B cell (primary cell): ENCODE measurements around the gene AFF2. TPM values are rescaled to one million over a fixed set of nuclear protein-coding genes. Genes with fewer than 3 reads are reported as not detected.

ENCODE experiments used
- ATAC-seq: fragments of 200-7000 bp; cut with Tn5 transposase; one replicate; pipeline ENCODE4 v1.10.0; 2021; ENCODE audit warnings: low read depth, mild to moderate bottlenecking, moderate number of reproducible peaks, moderate library complexity
- CTCF ChIA-PET: fragments of 350-600 bp; sonication (Branson Sonifier 250); formaldehyde crosslinking; loops from one replicate; lab custom pipeline; 2021; ENCODE audit warnings: antibody characterized with exemption, inconsistent platforms; lab: Charles Lee
- POLR2A ChIA-PET: fragments of 350-600 bp; sonication (Branson Sonifier 250); formaldehyde crosslinking; loops from one replicate; lab custom pipeline; 2021; ENCODE audit warnings: antibody characterized with exemption; lab: Charles Lee
- DNase-seq: peaks from one replicate; pipeline ENCODE4 v3.0.0; 2013
- H2AFZ ChIP-seq: 2 replicates; pipeline ENCODE4 v1.6.1; 2012; ENCODE audit warnings: mild to moderate bottlenecking, low read depth, low read length; ENCODE audit not compliant: insufficient read depth, poor library complexity, severe bottlenecking
- H3K27ac ChIP-seq, 2 donors: 1 replicate in 1 of 2; 2 replicates in 1 of 2; pipeline ENCODE4 v1.5.1; 2012 to 2013; ENCODE audit warnings: low read length in 2 of 2, mild to moderate bottlenecking in 2 of 2, moderate library complexity in 1 of 2
- H3K27me3 ChIP-seq, 4 experiments: fragments of 200-600 bp in 1 of 4; sonication (generic) in 1 of 4; replicated peaks in 1 of 4; 1 replicate in 2 of 4; 2 replicates in 2 of 4; pipeline versions ENCODE4 v1.6.1 to v1.7.0; 2013 to 2016; ENCODE audit warnings: low read length in 3 of 4, mild to moderate bottlenecking in 2 of 4, mixed read lengths in 1 of 4, moderate library complexity in 1 of 4; ENCODE audit not compliant: insufficient read depth in 4 of 4, control insufficient read depth in 3 of 4; ENCODE audit errors: control extremely low read depth in 1 of 4
- H3K36me3 ChIP-seq, 2 experiments: replicated peaks in 1 of 2; 1 replicate in 1 of 2; 2 replicates in 1 of 2; pipeline versions ENCODE4 v1.6.1 to v1.7.1; 2013; ENCODE audit warnings: low read length in 1 of 2; ENCODE audit not compliant: insufficient read depth in 2 of 2, control insufficient read depth in 1 of 2; ENCODE audit errors: control extremely low read depth in 1 of 2, extremely low read depth in 1 of 2
- H3K4me1 ChIP-seq, 2 donors: fragments of 200-600 bp in 1 of 2; sonication (generic) in 1 of 2; 1 replicate in 1 of 2; 2 replicates in 1 of 2; pipeline versions ENCODE4 v1.5.1 to v1.6.1; 2013 to 2017; ENCODE audit warnings: low read length in 2 of 2; ENCODE audit not compliant: control insufficient read depth in 2 of 2, insufficient read depth in 2 of 2
- H3K4me2 ChIP-seq: replicated peaks from 2 replicates; pipeline ENCODE3; 2012; ENCODE audit warnings: mild to moderate bottlenecking, low read depth, low read length; ENCODE audit not compliant: poor library complexity, severe bottlenecking
- H3K4me3 ChIP-seq, 5 experiments: fragments of 200-600 bp in 1 of 5; sonication (generic) in 1 of 5; 1 replicate in 3 of 5; 2 replicates in 2 of 5; pipeline versions ENCODE4 v1.5.1 to v1.7.0; 2011 to 2016; ENCODE audit warnings: low read length in 4 of 5, mild to moderate bottlenecking in 4 of 5, low read depth in 2 of 5, control low read depth in 1 of 5, moderate library complexity in 1 of 5; ENCODE audit not compliant: insufficient read depth in 1 of 5; ENCODE audit errors: control extremely low read depth in 1 of 5, extremely low read depth in 1 of 5
- H3K79me2 ChIP-seq: fragments of 200-600 bp; sonication (generic); one replicate; pipeline ENCODE4 v1.6.0; 2016; ENCODE audit warnings: low read length; ENCODE audit not compliant: control insufficient read depth, insufficient read depth
- H3K9ac ChIP-seq: fragments of 200-600 bp; sonication (generic); 2 replicates; pipeline ENCODE4 v1.6.1; 2017; ENCODE audit warnings: mild to moderate bottlenecking, low read length, moderate library complexity
- H3K9me3 ChIP-seq, 3 donors: one replicate each; pipeline versions ENCODE4 v1.6.1 to v1.7.1; 2013; ENCODE audit warnings: low read length in 2 of 3; ENCODE audit not compliant: control insufficient read depth in 2 of 3, insufficient read depth in 1 of 3; ENCODE audit errors: control extremely low read depth in 1 of 3
- H4K20me1 ChIP-seq: 2 replicates; pipeline ENCODE4 v1.6.0; 2012; ENCODE audit warnings: mild to moderate bottlenecking, low read length; ENCODE audit not compliant: insufficient read depth, control insufficient read depth, poor library complexity, severe bottlenecking
- H3K27ac Mint-ChIP-seq: one replicate; pipeline ENCODE4 v1.8.0; 2021; ENCODE audit warnings: mixed read lengths
- H3K27me3 Mint-ChIP-seq: one replicate; pipeline ENCODE4 v1.8.0; 2021; ENCODE audit warnings: mixed read lengths
- H3K4me1 Mint-ChIP-seq: one replicate; pipeline ENCODE4 v1.8.0; 2021; ENCODE audit warnings: mixed read lengths
- H3K4me3 Mint-ChIP-seq: one replicate; pipeline ENCODE4 v1.8.0; 2021; ENCODE audit warnings: mixed read lengths
- H3K9me3 Mint-ChIP-seq: one replicate; pipeline ENCODE4 v1.8.0; 2022; ENCODE audit warnings: mixed read lengths; ENCODE audit not compliant: insufficient read depth
- CTCF ChIP-seq: fragments of 200-600 bp; IDR thresholded peaks from one replicate; pipeline ENCODE4 v1.8.0; 2022; ENCODE audit warnings: antibody characterized with exemption, mild to moderate bottlenecking
- EZH2 ChIP-seq: IDR thresholded peaks from 2 replicates; pipeline ENCODE4 v1.6.1; 2012; ENCODE audit warnings: borderline replicate concordance, low read depth, mild to moderate bottlenecking, moderate library complexity, low read length; ENCODE audit not compliant: insufficient read depth, poor library complexity, severe bottlenecking
- WGBS: methylation state at CpG from one replicate; pipeline ENCODE4 v1.1.5; 2013; ENCODE audit warnings: missing lambda C conversion rate; ENCODE audit not compliant: insufficient coverage; 5-methylcytosine and 5-hydroxymethylcytosine counted together
- intact Hi-C: fragments of 100-400 bp; cut with micrococcal nuclease; formaldehyde crosslinking; loops from one replicate; pipeline ENCODE4 v1.10.0; 2022
- polyA plus RNA-seq: library from polyadenylated mRNA; depleted of rRNA; stranded (reverse); fragments of >200 nt; gene quantifications from 2 replicates; pipeline ENCODE4 v1.2.3, GENCODE V29; 2012
- total RNA-seq, 2 donors: library from RNA; stranded (reverse); fragments of 120-200 nt in 1 of 2; gene quantifications; 1 replicate in 1 of 2; 2 replicates in 1 of 2; pipeline versions ENCODE4 v1.2.3 to v1.2.4, GENCODE V29; 2013 to 2022

The AFF2 gene
- total and polyA plus RNA-seq, 2 donors (not counting 1 experiment from before 2014, with no cell fraction given), result 0.06 to 12.0 TPM

DNA sequence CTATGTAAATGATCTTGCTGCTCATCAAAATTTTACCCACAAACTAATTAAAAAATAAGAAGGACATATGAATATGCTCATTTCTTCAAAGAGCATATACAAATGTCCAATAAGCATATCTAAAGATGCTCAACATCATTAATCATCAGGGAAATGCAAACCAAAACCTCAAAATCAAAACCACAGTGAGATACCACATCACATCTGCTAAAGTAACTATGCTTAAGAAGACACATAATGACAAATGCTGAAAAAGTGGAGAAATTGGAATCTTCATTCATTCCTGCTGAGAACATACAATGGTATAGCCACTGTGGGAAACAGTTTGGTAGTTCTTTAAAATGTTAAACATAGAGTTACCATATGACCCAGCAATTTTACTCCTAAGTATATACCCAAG, 81.9 kb downstream of the AFF2 start:
- no peak overlapping the region for H3K27ac Mint-ChIP-seq
- peaks cover 3% of the 10 kb centered on the region for H3K4me1 Mint-ChIP-seq
- H3K4me1 ChIP-seq, result no peaks in the 10 kb centered on the region
- H3K4me3 Mint-ChIP-seq, result no peak overlapping the region
- H4K20me1 ChIP-seq, result no peaks in the 10 kb centered on the region
- H2AFZ ChIP-seq, result no peak overlapping the region
- ATAC-seq (no peak), DNase-seq (no peak)
- H3K79me2 ChIP-seq, result no peaks in the 10 kb centered on the region
- CTCF ChIA-PET, result no interaction called here
- no peak overlapping the region for H3K4me2 ChIP-seq
- no peaks in the 10 kb centered on the region for H3K36me3 ChIP-seq
- H3K9ac ChIP-seq, result no peak overlapping the region
- POLR2A ChIA-PET, result no interaction called here
- H3K27ac ChIP-seq, result no peak overlapping the region
- H3K27me3 ChIP-seq, result no peaks in the 10 kb centered on the region
- H3K9me3 Mint-ChIP-seq, result no peaks in the 10 kb centered on the region
- TF ChIP-seq CTCF, result no peak
- TF ChIP-seq EZH2, result no peak
- no peak overlapping the region for H3K4me3 ChIP-seq
- intact Hi-C loops, result no loop called here
- H3K9me3 ChIP-seq, result no peaks in the 10 kb centered on the region
- H3K27me3 Mint-ChIP-seq, result no peaks in the 10 kb centered on the region

DNA sequence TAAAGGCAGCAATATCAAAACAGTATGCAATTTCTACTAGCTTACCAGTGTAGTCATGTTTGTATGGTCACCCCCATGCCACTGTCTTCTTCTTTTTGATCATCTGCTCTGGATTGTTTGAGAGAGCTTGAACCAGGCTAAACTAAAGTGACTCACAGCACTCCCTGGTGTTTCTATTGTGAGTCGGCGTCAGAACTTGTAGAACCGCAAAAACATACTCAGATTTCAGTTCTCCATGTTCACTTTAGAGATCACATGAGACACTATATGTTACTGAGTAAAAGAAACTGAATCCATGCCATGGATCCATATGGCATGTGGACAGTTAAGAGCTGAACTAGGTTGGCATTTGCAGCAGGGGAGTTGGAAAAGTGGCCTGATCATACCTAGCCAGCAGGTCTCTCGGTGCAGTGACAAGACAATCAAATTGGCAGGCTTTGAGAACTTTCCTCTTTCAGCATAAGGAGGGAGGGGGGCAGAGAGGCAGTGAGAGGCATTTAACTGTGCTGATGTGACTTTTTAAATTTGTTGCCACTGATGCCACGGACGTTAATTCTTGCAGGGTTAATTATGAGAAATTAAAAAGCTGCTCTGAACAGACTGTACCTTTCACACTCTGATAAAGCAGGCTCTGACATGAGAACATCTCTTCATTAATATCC, 88.4 kb downstream of the AFF2 start:
- TF ChIP-seq CTCF (no peak), EZH2 (no peak)
- POLR2A ChIA-PET, result no interaction called here
- H3K4me1 ChIP-seq, result peaks cover 0 to 3% of the 10 kb centered on the region in 2 donors
- intact Hi-C loops, result no loop called here
- no peaks in the 10 kb centered on the region for H4K20me1 ChIP-seq
- H3K4me2 ChIP-seq, result no peak overlapping the region
- no peak overlapping the region for H3K4me3 ChIP-seq
- no peaks in the 10 kb centered on the region for H3K36me3 ChIP-seq
- Mint-ChIP-seq H3K4me1 (peaks cover 9% of the 10 kb centered on the region), H3K9me3 (no peaks in the 10 kb centered on the region), H3K27ac (no peak overlapping the region), H3K27me3 (no peaks in the 10 kb centered on the region), H3K4me3 (no peak overlapping the region)
- H3K27me3 ChIP-seq, result no peaks in the 10 kb centered on the region
- H3K9ac ChIP-seq, result no peak overlapping the region
- no peak overlapping the region for H2AFZ ChIP-seq
- CTCF ChIA-PET, result no interaction called here
- no peak overlapping the region for H3K27ac ChIP-seq
- no peak for DNase-seq
- no peak for ATAC-seq
- no peaks in the 10 kb centered on the region for H3K9me3 ChIP-seq
- H3K79me2 ChIP-seq, result no peaks in the 10 kb centered on the region
- 100% methylated on average over 1 of the region's 6 CpGs for WGBS
